PC-3 (cell line): ENCODE measurements around the gene THSD7A. TPM values are rescaled to one million over a fixed set of nuclear protein-coding genes. Genes with fewer than 3 reads are reported as not detected.

Source experiments
- ATAC-seq: fragments of 200-7000 bp; cut with Tn5 transposase; 2 replicates; pipeline ENCODE4 v1.9.1; 2020; ENCODE audit warnings: mild to moderate bottlenecking, moderate library complexity
- BruUV-seq: library from RNA; stranded (reverse); fragments of 400-500 nt; replicated peaks from 2 replicates; lab custom pipeline; 2021; lab: Mats Ljungman, UMichigan
- CTCF ChIA-PET: fragments of 300-600 bp; sonication (Branson Sonifier 250); formaldehyde crosslinking; loops from one replicate; lab custom pipeline; 2022; ENCODE audit warnings: antibody characterized with exemption; lab: Charles Lee
- POLR2A ChIA-PET: fragments of 300-600 bp; sonication (Branson Sonifier 250); formaldehyde crosslinking; loops from one replicate; lab custom pipeline; 2022; ENCODE audit warnings: antibody characterized with exemption; ENCODE audit not compliant: unreplicated experiment; lab: Charles Lee
- DNase-seq: peaks from one replicate; pipeline ENCODE4 v3.0.0-alpha.2; 2015
- H2AFZ ChIP-seq: fragments of 300-600 bp; sonication (generic); 2 replicates; pipeline ENCODE4 v1.6.0; 2016; ENCODE audit warnings: antibody characterized with exemption, low read length
- H3F3A ChIP-seq: fragments of 300-600 bp; sonication (generic); one replicate; pipeline ENCODE4 v1.6.0; 2017; ENCODE audit warnings: antibody characterized with exemption, low read length, control low read depth, mild to moderate bottlenecking; ENCODE audit not compliant: unreplicated experiment
- H3K27ac ChIP-seq: fragments of 300-600 bp; sonication (generic); 2 replicates; pipeline ENCODE4 v1.5.1; 2016; ENCODE audit warnings: mild to moderate bottlenecking, low read length
- H3K27me3 ChIP-seq: fragments of 300-600 bp; sonication (generic); 2 replicates; pipeline ENCODE4 v1.6.1; 2016; ENCODE audit warnings: low read length, mixed read lengths
- H3K36me3 ChIP-seq: fragments of 300-600 bp; sonication (generic); 2 replicates; pipeline ENCODE4 v1.6.1; 2016; ENCODE audit warnings: low read depth, mixed run types, low read length, mixed read lengths
- H3K4me1 ChIP-seq: fragments of 300-600 bp; sonication (generic); 2 replicates; pipeline ENCODE4 v1.5.1; 2016; ENCODE audit warnings: low read length; ENCODE audit not compliant: insufficient read depth
- H3K4me2 ChIP-seq: fragments of 300-600 bp; sonication (generic); 2 replicates; pipeline ENCODE4 v1.6.0; 2016; ENCODE audit warnings: low read length
- H3K4me3 ChIP-seq: fragments of 300-600 bp; sonication (generic); 2 replicates; pipeline ENCODE4 v1.5.1; 2016; ENCODE audit warnings: mild to moderate bottlenecking, low read length, mixed read lengths
- H3K79me2 ChIP-seq: fragments of 300-600 bp; sonication (generic); 2 replicates; pipeline ENCODE4 v1.6.1; 2017; ENCODE audit warnings: low read length, mixed read lengths
- H3K9ac ChIP-seq: fragments of 300-600 bp; sonication (generic); 2 replicates; pipeline ENCODE4 v1.6.0; 2016; ENCODE audit warnings: mild to moderate bottlenecking, low read length
- H3K9me2 ChIP-seq: fragments of 300-600 bp; sonication (generic); replicated peaks from 2 replicates; pipeline ENCODE4 v1.6.1; 2016; ENCODE audit warnings: mixed run types, low read length, mixed read lengths
- H3K9me3 ChIP-seq: fragments of 300-600 bp; sonication (generic); 2 replicates; pipeline ENCODE4 v1.6.1; 2016; ENCODE audit warnings: low read length, mixed read lengths
- H4K20me1 ChIP-seq: fragments of 300-600 bp; sonication (generic); 2 replicates; pipeline ENCODE4 v1.6.1; 2016; ENCODE audit warnings: low read length, mixed read lengths
- CTCF ChIP-seq: fragments of 300-600 bp; sonication (generic); conservative IDR thresholded peaks from 2 replicates; pipeline ENCODE4 v1.5.1; 2017; ENCODE audit warnings: antibody characterized with exemption, low read depth, mild to moderate bottlenecking, low read length
- EZH2 ChIP-seq: fragments of 300-600 bp; sonication (generic); IDR thresholded peaks from one replicate; pipeline ENCODE4 v1.6.1; 2017; ENCODE audit warnings: antibody characterized with exemption, mild to moderate bottlenecking, low read length; ENCODE audit not compliant: unreplicated experiment
- EZH2phosphoT487 ChIP-seq: fragments of 300-600 bp; sonication (generic); IDR thresholded peaks from 2 replicates; pipeline ENCODE4 v1.6.1; 2018; ENCODE audit warnings: mild to moderate bottlenecking, antibody characterized with exemption, low read length, borderline replicate concordance
- intact Hi-C: fragments of 100-400 bp; cut with micrococcal nuclease; formaldehyde crosslinking; loops from 2 replicates; pipeline ENCODE4 v1.9.0; 2023
- total RNA-seq: library from RNA; depleted of rRNA; stranded (reverse); fragments of >200 nt; gene quantifications from 2 replicates; pipeline ENCODE4 v1.2.3, GENCODE V29; 2014

THSD7A gene
- total RNA-seq, 1 experiment from 2014 or later = 0.04 TPM

DNA sequence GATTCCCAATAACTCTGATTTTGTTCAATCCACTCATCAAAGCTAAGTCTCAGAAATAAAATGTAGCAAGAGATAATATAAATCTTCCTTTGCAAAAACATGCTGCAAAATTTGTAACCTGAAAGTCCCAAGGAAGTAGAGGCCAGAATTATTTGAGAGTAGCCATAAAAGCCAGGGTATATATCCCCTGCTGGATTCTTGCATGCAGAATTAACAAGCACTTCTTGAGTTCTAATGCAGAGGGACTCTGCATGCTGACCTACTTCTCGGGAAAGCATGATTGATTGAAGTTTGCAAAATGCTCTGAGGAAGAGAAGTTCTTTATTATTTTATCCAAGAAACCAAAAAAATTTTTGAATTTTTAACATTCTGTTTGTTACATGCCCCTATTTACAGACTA is 121.6 kb downstream of the THSD7A start:
- no peak for DNase-seq
- POLR2A ChIA-PET = no interaction called here

GRCh38 chr7:11709196-11709595 is 122.8 kb downstream of the THSD7A start:
- CTCF ChIA-PET = no interaction called here
- intact Hi-C loops = loop anchor here (10.0 kb wide), 1 partner anchor 224 kb away; no protein-coding TSS in a partner anchor
- Histone ChIP-seq H3K79me2 (no peaks in the 10 kb centered on the region), H3K9me2 (no peaks in the 10 kb centered on the region), H3K4me3 (no peak overlapping the region), H3K36me3 (no peaks in the 10 kb centered on the region), H4K20me1 (no peaks in the 10 kb centered on the region), H3F3A (no peaks in the 10 kb centered on the region), H2AFZ (no peak overlapping the region), H3K27me3 (no peaks in the 10 kb centered on the region), H3K4me2 (no peak overlapping the region), H3K9me3 (no peaks in the 10 kb centered on the region), H3K27ac (no peak overlapping the region), H3K4me1 (peaks cover 29% of the 10 kb centered on the region), H3K9ac (no peak overlapping the region)
- BruUV-seq = no TSS peak
- DNase-seq (peak; percentile 47), ATAC-seq (peak; percentile 57)
- POLR2A ChIA-PET = no interaction called here
- TF ChIP-seq CTCF (no peak), EZH2 (no peak), EZH2phosphoT487 (no peak)

More for the DNA sequence above, 121.6 kb downstream of the THSD7A start:
- BruUV-seq = no TSS peak
- Histone ChIP-seq H3K79me2 (no peaks in the 10 kb centered on the region), H3K27ac (no peak overlapping the region), H3K4me1 (peaks cover 38% of the 10 kb centered on the region), H3K9ac (no peak overlapping the region), H3K36me3 (no peaks in the 10 kb centered on the region), H3F3A (no peaks in the 10 kb centered on the region), H3K4me3 (no peak overlapping the region), H3K4me2 (no peak overlapping the region), H3K27me3 (no peaks in the 10 kb centered on the region), H3K9me2 (no peaks in the 10 kb centered on the region), H4K20me1 (no peaks in the 10 kb centered on the region), H3K9me3 (no peaks in the 10 kb centered on the region), H2AFZ (no peak overlapping the region)
- no peak for ATAC-seq
- no peak for TF ChIP-seq EZH2phosphoT487
- TF ChIP-seq CTCF = no peak
- TF ChIP-seq EZH2 = no peak
- intact Hi-C loops = no loop called here
- CTCF ChIA-PET = interaction anchor here (0.5 kb wide), 1 partner anchor 723 kb away, joined by 3 read pairs; no protein-coding TSS in a partner anchor

GRCh38 chr7:11707606-11708193 is 124.3 kb downstream of the THSD7A start:
- TF ChIP-seq EZH2 (no peak), CTCF (no peak), EZH2phosphoT487 (no peak)
- Histone ChIP-seq H2AFZ (no peak overlapping the region), H3K27ac (no peak overlapping the region), H3K4me2 (peak overlapping the region; percentile 74), H3K79me2 (no peaks in the 10 kb centered on the region), H4K20me1 (no peaks in the 10 kb centered on the region), H3K4me3 (peak overlapping the region; percentile 29; the same call in 1 of the 2 replicates), H3K36me3 (no peaks in the 10 kb centered on the region), H3K9me3 (no peaks in the 10 kb centered on the region), H3K4me1 (peaks cover 29% of the 10 kb centered on the region), H3K27me3 (no peaks in the 10 kb centered on the region), H3K9me2 (no peaks in the 10 kb centered on the region), H3K9ac (no peak overlapping the region), H3F3A (no peaks in the 10 kb centered on the region)
- ChIA-PET CTCF (no interaction called here), POLR2A (no interaction called here)
- DNase-seq = no peak
- ATAC-seq = peak; percentile 8; the same call in 1 of the 2 replicates
- BruUV-seq = no TSS peak
- intact Hi-C loops = loop anchor here (10.0 kb wide), 1 partner anchor 223 kb away; no protein-coding TSS in a partner anchor
